GM13977 (cell line): ENCODE data around the gene ANKRD61.

Experiments
- DNase-seq: peaks from one replicate; pipeline ENCODE4 v3.0.0; 2012; ENCODE audit warnings: low spot score
- in situ Hi-C: fragments of 300-500 bp; cut with MboI; formaldehyde crosslinking; loops from one replicate; pipeline ENCODE4 v1.12.0; 2022; ENCODE audit warnings: low sequenced_read_pairs, low pct_unique_long_range_greater_than_20kb, mixed read lengths, inconsistent platforms; ENCODE audit not compliant: unreplicated experiment
- TF ChIP-seq, protein P1 (sequence below): IDR thresholded peaks from 2 replicates; pipeline ENCODE4 v1.5.1; 2012; ENCODE audit warnings: mild to moderate bottlenecking, control low read depth; ENCODE audit not compliant: insufficient read depth; ENCODE audit errors: extremely low read depth, missing control alignments

ANKRD61 gene

DNA sequence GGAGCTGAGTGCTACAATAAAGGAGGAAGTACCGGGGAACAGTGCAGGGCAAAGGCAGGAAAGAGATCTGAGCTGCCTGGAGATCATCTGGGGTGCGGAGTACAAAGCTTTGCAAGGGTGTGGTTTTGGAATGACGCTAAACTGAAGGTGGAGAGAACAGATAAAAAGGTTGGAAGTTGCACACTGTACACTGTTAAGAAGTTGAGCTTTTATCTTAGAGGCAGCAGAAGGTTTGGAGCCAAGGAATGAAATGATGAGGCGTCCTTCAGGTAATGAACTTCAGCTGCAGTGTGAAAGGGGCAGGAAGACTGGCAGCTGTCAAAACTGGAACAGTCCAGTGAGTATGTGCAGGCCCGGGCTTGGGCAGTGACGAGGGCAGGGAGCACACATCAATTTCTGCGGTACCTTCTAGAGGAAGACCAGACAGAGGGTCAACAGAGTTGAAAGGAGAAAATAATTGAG is 7.2 kb upstream of the ANKRD61 start:
- TF ChIP-seq, protein P1, sequence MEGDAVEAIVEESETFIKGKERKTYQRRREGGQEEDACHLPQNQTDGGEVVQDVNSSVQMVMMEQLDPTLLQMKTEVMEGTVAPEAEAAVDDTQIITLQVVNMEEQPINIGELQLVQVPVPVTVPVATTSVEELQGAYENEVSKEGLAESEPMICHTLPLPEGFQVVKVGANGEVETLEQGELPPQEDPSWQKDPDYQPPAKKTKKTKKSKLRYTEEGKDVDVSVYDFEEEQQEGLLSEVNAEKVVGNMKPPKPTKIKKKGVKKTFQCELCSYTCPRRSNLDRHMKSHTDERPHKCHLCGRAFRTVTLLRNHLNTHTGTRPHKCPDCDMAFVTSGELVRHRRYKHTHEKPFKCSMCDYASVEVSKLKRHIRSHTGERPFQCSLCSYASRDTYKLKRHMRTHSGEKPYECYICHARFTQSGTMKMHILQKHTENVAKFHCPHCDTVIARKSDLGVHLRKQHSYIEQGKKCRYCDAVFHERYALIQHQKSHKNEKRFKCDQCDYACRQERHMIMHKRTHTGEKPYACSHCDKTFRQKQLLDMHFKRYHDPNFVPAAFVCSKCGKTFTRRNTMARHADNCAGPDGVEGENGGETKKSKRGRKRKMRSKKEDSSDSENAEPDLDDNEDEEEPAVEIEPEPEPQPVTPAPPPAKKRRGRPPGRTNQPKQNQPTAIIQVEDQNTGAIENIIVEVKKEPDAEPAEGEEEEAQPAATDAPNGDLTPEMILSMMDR: no peak
- in situ Hi-C loops: loop anchor here (25.0 kb wide), 1 partner anchor 162 kb away; no protein-coding TSS in a partner anchor
- DNase-seq: no peak

DNA sequence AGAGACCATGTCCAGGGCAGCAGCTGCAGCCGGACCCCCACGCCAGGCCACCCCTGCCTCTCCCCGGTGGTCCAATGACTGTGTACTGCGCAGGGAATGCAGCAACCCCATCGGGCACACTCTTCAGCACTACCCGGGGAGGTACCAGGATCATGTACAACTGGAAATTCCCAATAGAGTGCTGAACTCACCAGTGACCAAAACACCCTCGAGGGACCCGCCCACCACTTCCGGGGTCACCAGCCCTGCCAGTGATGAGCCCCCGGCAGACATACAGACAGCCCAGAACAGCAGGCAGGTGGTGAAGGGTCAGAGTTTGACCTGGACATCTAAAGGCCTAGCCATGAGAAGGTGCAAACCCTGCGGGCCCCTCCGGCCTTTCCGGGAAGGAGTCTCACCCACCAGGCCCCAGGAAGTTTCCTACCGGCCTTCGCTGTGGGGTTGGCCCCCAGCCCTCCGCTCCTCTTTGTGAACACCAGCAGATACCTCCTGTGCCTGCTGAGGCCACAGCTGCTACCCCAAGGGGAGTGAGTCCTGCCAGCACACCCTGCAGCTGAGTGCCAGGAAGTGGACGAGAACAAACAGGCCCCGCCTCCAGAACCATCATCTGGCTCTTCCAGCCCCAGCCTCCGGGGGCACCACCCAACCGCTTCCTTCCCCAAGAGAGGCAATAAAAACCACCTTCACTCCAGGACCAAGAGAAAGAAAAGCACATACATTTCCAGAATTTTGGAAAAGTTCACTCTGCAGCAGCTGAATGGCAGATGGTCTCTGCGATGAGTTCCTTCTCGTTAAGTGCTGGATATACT is 5.0 kb upstream of the ANKRD61 start:
- in situ Hi-C loops: no loop called here
- peak; percentile 68 for DNase-seq
- TF ChIP-seq, protein P1: peak; percentile 22

DNA sequence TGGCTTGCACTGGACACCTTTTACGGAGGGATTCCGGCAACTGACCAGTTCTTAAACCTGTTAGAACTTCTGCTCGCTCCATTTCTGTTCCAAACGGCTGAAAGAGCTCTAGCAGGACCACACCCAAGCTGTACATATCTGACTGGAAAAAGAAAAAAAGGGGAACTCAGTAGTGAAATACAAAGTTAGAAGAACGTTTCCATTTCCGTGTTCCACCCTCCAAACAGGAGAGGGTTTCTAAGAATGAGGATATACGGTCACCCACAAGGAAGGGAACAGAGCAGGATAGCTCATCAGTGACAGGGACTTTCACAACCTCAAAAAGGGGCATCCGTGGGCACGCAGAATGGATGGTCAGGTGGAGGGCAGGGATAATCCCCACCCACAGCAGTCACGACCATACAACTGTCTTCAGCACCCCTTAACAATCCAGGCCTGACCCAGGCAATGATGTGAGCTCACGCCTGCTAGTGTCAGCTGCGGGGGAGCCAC is 4.3 kb upstream of the ANKRD61 start:
- TF ChIP-seq, protein P1: no peak
- in situ Hi-C loops: no loop called here
- DNase-seq: peak; percentile 32

DNA sequence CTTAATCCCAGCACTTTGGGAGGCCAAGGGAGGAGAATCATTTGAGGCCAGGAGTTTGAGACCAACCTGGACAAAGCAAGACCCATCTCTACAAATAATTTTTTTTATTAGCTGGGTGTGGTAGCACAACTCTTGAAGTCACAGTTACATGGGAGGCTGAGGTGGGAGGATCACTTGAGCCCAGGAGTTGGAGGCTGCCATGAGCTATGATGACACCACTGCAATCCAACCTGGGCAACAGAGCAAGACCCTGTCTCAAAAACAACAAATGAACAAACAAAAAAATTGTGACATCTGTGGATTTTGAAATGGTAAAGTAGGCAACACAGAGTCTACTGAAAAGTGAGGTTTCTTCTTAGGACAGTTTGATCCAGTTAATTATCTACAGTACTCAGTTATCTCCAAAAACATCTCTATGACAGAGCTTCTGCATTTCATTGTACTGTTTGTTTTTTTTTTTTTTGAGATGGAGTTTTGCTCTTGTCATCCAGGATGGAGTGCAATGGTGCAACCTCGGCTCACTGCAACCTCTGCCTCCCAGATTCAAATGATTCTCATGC is 3.3 kb upstream of the ANKRD61 start:
- DNase-seq: no peak
- TF ChIP-seq, protein P1: no peak
- in situ Hi-C loops: no loop called here

DNA sequence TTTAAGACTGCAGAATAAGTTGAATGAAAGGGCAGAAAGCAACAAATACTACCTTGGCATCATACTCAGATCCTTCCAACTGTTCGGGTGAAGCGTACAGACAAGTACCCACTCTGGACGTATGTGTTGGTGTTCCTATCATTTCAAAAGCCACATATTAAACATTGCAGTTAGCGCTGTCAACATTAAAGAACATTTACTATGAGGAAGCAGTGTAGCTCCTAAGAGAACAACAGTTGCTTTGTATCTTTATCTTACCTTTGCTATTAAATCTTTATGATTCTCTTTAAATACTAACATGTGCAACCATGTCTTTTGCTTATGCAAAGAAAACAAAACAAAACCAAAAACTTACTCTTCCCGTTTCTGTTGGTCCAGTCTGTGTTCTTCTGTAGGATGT is 2.6 kb upstream of the ANKRD61 start:
- TF ChIP-seq, protein P1: no peak
- no peak for DNase-seq
- in situ Hi-C loops: no loop called here

DNA sequence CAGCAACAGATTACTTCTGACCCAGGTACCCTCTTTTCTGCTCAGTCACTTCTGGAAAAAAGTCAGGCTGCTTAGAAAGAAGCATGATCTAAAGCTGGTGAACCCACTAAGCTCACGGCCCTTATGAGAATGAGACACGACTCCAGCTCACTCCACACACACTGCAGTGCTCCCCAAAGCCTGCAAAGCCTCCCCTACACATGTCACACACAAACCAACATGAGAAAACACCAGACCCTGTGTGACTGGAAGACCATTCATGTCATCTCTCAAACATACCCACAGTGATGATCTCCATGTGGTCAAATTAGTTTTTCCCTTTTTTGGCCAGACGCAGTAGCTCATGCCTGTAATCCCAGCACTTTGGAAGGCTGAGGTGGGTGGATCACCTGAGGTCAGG is 391 bp downstream of the ANKRD61 start:
- in situ Hi-C loops: no loop called here
- DNase-seq: no peak
- TF ChIP-seq, protein P1: no peak
